Cardiac muscle cell (in vitro differentiated cells and primary cell): ENCODE data around the gene HS3ST2. TPM values are rescaled to one million over a fixed set of nuclear protein-coding genes. Genes with fewer than 3 reads are reported as not detected.

ENCODE experiments used
- DNase-seq, 2 donors: peaks; one replicate each; pipeline versions ENCODE4 v3.0.0 to v3.0.0-alpha.2; 2010 to 2017; ENCODE audit warnings: low read depth in 1 of 2, low spot score in 1 of 2
- H3K27ac ChIP-seq: fragments of 200-600 bp; sonication (generic); 2 replicates; pipeline ENCODE4 v1.5.1; 2016
- H3K27me3 ChIP-seq: fragments of 200-600 bp; sonication (generic); 2 replicates; pipeline ENCODE4 v1.6.0; 2016; ENCODE audit warnings: control low read depth
- H3K36me3 ChIP-seq: fragments of 200-600 bp; sonication (generic); 2 replicates; pipeline ENCODE4 v1.5.1; 2016; ENCODE audit warnings: control low read depth
- H3K4me1 ChIP-seq: fragments of 200-600 bp; sonication (generic); 2 replicates; pipeline ENCODE4 v1.8.1; 2017; ENCODE audit warnings: low read depth, mild to moderate bottlenecking, mixed run types
- H3K4me3 ChIP-seq: fragments of 200-600 bp; sonication (generic); 2 replicates; pipeline ENCODE4 v1.5.1; 2016; ENCODE audit warnings: mild to moderate bottlenecking
- H3K9me3 ChIP-seq: fragments of 200-600 bp; sonication (generic); 2 replicates; pipeline ENCODE4 v1.5.1; 2017; ENCODE audit warnings: low read depth, mild to moderate bottlenecking, control low read depth
- CTCF ChIP-seq: IDR thresholded peaks from 2 replicates; pipeline ENCODE4 v1.5.1; 2012; ENCODE audit warnings: low read depth, mild to moderate bottlenecking, low read length
- polyA plus RNA-seq: library from polyadenylated mRNA; unstranded; fragments of >200 nt; fragmentation: Nextera tagmentation; extraction: Ambion mirVana; gene quantifications from 2 replicates; pipeline ENCODE4 v1.2.1, GENCODE V29; 2016
- total RNA-seq: library from RNA; depleted of rRNA; stranded (reverse); fragments of >200 nt; gene quantifications from 2 replicates; pipeline ENCODE4 v1.2.3, GENCODE V29; 2016

HS3ST2 gene
- total and polyA plus RNA-seq, 2 experiments from 2014 or later, result not detected

DNA sequence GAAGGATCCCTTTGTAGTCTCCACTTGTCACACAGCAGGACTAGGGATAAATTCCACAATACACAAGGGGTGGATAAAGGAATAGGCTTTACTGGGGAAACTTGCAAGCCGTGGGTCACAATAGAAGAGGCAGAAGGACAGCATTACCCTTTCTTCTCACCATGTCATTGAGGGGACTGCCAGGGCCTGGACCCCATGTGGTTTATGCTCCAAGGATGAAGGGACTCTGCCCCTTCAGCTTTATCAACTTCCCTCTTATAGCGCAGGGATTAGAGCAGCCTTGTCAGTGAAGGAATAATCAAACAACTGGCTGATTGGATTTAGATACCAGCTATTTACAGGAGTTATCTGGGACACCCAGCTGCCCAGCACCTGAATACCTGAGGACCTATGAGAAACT, 89.8 kb downstream of the HS3ST2 start:
- TF ChIP-seq CTCF, result no peak
- no peaks in the 10 kb centered on the region for H3K36me3 ChIP-seq
- H3K4me1 ChIP-seq, result no peaks in the 10 kb centered on the region
- DNase-seq, result no peak
- no peak overlapping the region for H3K27ac ChIP-seq
- no peak overlapping the region for H3K4me3 ChIP-seq
- no peaks in the 10 kb centered on the region for H3K9me3 ChIP-seq
- H3K27me3 ChIP-seq, result no peaks in the 10 kb centered on the region

DNA sequence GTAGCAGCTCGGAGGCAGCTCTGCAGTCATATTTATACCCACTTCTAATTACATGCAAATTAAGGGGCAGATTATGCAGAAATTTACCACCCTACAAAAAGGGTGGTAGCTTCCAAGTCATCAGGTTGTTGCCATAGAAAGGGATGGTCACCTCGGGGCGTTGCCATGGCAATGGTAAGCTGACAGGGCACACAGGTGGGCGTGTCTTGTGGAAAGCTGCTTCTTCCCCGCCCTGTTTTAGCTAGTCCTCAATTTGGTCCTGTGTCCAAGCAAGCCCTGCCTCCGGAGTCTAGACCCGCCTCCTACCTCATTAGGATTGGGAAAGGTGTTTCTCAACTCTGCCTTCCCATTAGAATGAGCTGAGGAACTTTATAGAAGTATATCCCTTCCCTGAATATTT, 98.7 kb downstream of the HS3ST2 start:
- Histone ChIP-seq H3K4me1 (no peaks in the 10 kb centered on the region), H3K4me3 (no peak overlapping the region), H3K36me3 (no peaks in the 10 kb centered on the region), H3K27ac (no peak overlapping the region), H3K9me3 (no peaks in the 10 kb centered on the region), H3K27me3 (no peaks in the 10 kb centered on the region)
- no peak for TF ChIP-seq CTCF
- DNase-seq, result no peak

GRCh38 chr16:22915003-22915402, 101.0 kb downstream of the HS3ST2 start:
- Histone ChIP-seq H3K9me3 (no peaks in the 10 kb centered on the region), H3K36me3 (no peaks in the 10 kb centered on the region), H3K27me3 (no peaks in the 10 kb centered on the region), H3K4me1 (no peaks in the 10 kb centered on the region), H3K27ac (no peak overlapping the region), H3K4me3 (no peak overlapping the region)
- TF ChIP-seq CTCF, result no peak
- no peak for DNase-seq

DNA sequence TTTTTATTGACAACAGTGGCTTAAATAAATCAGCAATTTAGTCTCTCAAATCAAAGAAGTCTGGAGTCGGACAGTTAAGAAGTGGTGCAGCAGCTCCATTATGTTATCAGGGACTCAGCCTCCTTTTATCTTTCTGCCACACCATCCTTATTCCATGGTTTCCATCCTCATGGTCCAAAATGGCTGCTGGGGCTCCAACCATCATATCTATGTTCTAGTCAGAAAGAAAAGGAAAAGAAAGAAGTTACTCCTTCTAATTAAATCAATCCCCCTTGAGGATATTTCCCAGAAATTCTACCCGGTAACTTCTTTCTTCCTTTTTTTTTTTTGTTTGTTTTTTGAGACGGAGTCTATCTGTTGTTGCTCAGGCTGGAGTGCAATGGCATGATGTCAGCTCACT, 109.5 kb downstream of the HS3ST2 start:
- Histone ChIP-seq H3K4me1 (peaks cover 5% of the 10 kb centered on the region), H3K9me3 (no peaks in the 10 kb centered on the region), H3K27me3 (no peaks in the 10 kb centered on the region), H3K27ac (no peak overlapping the region), H3K36me3 (no peaks in the 10 kb centered on the region), H3K4me3 (no peak overlapping the region)
- no peak for TF ChIP-seq CTCF
- no peak for DNase-seq

GRCh38 chr16:22924492-22924891, 110.5 kb downstream of the HS3ST2 start:
- no peak for TF ChIP-seq CTCF
- H3K4me1 ChIP-seq, result peaks cover 5% of the 10 kb centered on the region
- H3K4me3 ChIP-seq, result no peak overlapping the region
- no peaks in the 10 kb centered on the region for H3K27me3 ChIP-seq
- H3K9me3 ChIP-seq, result no peaks in the 10 kb centered on the region
- no peak overlapping the region for H3K27ac ChIP-seq
- no peaks in the 10 kb centered on the region for H3K36me3 ChIP-seq
- DNase-seq, result no peak
